ENCODE measurements around the gene RMI2.

RMI2 gene

DNA sequence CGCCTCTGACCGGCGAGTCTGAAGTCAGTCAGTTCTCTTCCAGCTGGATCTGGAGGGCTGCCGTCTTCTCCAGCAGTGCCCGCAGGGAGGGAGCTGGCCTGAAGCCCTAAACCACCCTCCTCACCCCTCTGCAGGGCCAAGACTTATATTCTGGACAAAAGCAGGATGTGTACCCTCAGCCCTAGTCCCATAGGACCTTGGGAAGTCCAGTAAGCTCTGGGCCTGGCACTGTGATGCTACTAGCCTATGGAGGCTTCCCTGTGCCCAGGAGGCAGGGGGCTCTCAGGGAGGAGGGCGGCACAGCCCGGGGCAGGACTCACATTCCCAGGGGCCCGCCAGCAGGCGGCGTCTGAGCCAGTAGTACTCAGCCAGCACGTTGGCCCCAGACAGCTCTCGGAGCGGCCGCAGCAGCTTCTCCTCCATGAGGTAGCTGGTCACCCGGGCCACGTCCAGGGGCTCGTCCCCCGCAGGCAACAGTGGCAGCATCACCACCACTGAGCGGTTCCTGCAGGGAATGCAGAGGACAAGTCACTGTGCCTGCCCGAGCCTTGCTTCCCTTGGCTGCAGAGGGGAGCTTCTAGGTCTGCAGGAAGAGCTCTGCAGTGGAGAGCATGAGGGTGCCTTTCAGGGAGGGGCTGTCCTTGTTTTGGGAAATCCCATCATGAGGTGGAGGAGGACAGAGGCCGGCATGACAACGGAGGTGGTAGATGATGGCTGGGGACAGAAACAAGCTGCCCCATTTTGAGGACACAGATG, 41.7 kb downstream of the RMI2 start:
- peak; percentile 25 for DNase-seq

DNA sequence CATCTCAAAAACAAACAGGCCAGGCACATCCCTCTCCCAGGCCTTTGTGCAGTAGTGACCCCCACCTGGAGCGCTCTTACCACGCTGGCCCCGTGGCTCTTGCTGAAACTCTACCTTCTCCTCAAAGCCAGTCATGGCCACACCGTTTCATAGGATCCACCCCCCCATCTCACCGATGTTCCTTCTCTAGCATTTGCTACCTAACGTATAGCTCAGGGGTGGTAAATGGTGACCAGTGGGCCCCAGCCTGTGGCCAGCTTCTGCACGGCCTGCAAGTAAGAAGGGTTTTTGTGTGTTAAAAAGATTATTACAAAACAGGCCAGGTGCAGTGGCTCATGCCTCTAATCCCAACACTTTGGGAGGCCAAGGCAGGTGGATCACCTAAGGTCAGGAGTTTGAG, 43.8 kb downstream of the RMI2 start:
- no peak for DNase-seq

DNA sequence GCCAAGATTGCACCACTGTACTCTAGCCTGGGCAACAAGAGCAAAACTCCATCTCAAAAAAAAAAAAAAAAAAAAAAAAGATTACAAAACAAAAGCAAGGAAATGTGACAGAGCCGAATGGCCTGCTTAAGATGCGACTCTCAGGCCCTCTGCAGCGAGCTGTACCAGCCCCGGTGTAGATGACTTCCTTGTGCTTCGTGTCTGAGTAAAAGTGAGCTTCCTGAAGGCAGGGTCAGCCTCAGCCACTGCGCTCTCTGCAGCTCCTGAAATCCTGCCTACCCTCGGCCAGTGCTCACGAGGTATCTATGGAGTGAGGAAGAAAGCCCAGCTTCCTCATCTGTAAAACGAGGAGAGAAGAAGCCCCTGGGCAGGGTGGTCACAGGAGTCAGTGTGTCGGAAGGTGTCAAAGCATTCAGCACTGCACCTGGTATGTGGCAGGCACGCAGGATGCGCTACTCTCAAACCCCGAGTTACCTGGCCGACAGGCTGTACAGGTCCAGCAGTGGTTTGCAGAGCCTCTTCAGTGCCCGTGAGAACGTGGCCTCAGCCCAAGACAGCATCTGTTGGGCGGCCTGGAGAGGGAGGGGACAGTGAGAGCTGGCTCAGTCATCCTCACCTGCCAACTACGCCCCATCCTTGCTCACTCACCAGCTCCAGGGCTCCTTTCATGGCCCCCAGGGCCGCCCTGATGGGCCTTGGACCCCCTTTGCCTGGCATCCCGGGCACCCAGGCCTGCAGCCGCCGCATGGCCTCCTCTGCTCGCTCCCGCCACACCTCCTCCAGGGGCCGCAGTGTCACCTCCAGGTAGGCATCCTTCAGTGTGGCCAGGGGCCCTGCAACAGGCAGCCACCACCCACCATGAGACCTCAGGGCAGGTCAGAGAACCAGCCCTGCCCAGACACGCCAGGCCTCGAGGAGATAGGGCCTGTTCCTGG, 44.6 kb downstream of the RMI2 start:
- DNase-seq, result no peak

DNA sequence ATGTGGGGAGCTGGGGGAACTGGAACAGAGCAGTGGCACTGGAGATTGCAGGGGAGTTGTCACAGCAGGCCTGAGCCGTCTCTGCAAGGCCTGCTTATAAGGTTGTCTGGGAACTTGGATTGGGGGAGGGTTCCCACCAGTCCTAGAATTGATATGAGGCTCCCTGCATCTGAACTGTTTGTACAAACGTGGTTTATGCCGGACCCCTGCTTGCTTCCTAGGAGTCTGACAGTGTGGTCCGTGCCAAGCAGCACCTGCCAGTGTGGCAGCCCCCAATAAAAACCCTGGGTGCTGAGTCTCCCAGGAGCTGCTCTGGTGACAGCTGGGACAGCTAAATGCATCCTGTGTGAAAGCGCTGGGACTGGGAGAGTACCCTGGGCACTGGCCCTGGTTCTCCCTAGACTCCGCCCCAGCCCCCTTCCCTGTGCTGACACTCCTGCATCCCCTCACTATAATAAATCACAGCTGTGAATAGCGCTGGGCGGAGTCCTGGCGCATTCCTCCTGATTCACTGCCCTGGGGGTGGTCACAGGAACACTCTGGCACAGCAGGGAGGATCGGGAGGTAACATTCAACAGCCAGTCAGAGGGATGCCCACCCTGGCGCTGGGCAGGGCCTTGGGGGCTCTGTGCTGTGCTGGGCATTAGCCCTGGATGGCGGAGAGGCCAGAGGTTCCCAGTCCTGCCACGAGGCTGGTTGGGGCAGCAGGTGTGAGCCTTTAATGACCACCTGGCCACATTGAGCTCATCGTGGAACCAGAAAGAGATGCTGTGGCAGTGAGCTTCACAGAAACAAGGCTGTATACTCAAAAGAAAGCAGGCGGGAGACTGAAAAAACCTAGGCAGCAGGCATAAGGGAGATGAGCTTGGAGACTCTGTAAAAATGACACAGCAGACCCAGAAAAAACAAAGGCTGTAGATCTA, 45.6 kb downstream of the RMI2 start:
- peak; percentile 53 for DNase-seq

DNA sequence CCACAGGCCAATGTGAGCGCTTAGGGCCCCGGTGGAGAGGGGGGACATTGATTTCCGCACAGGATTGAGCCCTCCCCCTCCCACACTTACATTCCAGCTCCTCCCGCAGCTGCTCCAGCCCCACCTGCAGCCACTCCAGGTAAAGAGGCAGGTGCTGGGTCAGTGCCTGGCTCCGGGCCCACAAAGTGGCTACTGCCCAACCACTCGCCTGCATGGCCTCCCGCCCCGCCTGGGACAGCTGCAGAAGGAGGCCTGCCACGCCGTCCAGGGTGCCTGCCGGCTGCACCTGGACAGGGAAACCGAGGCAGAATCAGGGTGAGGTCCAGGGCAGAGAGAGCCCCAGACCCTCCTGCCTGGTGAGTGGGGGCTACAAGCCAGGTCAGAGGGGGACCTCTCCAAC, 46.3 kb downstream of the RMI2 start:
- DNase-seq, result no peak

DNA sequence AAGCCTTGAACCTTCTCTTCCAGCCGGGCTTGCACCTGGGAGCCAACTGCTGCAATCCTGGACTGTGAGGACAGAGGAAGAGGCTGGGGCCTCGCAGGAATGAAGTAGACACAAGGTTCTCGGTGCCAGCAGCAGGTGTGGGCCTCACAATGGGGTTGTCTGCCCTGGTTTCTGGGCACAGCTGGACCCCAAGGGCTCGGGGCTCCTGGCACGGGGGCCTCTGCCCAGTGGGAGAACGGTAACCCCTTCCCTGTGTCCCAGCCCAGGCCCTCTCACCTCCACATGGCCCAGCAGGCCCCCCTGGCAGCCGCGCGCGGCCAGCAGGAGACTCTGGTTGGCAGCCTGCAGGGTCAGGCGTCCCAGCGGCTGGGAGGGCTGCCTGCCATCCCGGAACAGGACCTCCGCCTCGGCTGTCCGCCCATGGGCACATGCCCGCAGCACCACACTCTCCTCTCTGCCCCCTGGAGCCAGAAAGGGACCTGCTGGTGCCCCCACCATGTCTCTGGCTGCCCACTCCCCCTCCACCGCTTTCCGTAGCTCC, 46.9 kb downstream of the RMI2 start:
- no peak for DNase-seq

DNA sequence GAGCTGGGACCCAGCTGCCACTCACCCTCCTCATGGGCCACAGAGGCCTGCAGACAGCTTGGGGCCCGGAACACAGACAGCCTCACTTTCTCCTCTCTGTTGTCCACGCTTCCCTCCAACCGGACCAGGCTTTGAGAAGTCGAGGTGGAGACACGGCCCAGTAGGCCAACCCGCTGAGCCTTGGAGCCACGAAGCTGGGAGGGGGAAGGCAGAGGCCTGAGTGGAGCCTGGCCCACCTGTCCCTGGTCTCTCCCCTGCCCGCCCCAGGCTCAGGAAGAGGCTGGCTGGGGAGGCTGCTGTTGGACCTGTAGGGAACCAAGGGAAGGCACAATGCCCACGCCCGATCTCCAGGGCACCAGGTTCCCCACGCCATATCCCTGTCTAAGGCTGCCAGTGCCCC, 48.1 kb downstream of the RMI2 start:
- no peak for DNase-seq

DNA sequence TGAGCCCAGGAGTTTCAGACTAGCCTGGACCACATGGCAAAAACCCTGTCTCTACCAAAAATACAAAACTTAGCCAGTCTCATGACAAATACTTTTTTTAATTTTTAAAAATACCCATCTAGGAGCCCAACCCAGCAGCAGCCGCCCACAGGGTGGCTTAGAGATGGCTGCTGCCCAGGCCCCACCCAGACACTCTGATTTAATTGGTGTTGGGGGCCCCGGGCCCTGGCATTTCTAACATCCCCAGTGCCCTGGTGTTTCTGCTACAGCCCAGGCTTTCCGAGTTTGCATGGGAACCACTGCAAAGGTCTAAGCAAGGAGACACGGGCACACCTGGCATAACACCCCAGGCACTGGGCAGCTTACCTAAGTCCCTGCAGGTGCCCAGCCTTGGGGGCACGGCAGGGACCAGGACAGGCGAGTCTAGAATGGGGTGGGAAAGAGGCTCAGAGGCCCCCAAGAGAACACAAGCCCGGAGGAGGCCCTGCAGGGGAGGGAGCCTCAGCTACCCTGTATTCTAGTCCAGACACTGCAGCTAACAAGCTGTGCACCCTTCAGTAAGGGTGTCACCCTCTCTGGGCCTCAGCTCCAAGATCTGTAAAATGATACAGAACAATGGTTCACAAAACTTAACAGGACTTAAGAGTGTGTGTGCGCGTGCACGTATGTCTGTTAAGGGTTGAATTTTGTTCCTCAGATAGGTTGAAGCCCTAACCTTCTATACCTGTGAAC, 48.8 kb downstream of the RMI2 start:
- DNase-seq, result no peak

DNA sequence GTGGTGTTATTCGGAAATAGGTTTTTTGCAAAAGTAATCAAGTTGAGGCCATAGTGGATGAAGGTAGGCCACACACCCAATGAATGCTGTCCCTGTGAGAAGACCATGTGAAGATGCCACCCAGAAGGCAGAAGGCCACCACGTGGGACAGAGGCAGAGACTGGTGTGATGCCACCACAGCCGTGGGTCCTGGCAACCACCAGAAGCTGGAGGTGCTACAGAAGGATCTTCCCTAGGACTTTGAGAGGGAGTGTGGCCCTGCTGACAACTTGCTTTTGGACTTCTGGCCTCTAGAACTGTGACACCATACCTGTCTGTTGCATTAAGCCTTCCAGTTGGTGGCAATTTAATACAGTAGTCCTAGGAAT, 49.3 kb downstream of the RMI2 start:
- no peak for DNase-seq

DNA sequence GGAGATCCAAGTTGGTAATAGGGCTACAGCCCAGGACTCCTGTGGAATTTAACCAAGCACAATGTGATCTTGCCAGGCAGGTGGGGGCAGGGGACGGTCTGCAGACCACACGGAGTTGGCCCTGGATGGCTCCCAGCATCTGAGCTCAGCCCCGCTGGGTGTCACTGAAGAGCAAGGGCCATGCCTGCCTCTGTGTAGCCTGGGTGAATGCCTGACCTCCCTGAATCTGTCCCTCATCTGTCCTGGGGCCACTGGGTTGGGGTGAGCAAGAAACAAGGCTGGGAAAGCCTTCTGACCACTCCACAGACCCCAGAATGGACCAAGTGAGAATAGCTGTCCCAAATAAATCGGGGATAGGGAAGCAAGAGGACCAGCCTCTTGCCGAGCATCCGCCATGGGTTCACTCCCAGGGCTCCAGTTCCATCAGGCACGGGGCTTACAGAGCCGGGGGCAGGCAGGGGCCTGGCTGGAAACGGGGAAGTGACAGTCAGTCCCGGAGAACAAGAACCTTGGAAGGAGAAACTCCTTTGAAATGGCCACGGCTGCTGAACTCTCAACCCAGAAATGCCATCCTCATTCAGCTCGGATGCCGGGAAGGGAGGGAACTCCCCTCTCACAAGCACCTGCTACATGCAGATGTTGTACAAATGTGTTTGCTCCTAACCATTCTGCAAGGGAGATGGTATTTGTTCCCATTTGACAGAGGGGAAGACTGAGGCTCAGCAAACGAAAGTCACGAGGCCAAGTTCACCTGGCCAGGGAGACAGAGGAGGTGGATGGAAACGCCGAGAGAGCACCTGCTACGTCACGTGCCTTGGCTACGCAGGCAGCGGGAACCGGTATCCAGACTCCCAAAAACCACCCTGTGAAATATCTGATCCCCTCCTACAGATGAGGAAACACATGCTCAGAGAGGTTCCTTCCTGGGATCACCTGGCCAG, 50.0 kb downstream of the RMI2 start:
- no peak for DNase-seq

DNA sequence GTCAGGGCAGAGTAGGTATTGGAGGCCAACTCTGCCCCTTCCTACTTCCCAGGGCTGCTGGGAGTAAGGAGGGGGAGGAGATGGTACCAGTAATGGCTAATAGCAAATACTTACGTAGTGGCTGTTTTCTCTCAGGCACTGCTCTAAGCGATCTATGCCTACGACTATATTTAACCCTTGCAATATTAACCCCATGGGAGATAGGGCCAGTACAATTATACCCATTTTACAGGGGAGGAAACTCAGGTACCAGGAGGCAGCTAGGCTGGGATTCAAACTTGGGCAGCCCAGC, 50.6 kb downstream of the RMI2 start:
- DNase-seq, result no peak

DNA sequence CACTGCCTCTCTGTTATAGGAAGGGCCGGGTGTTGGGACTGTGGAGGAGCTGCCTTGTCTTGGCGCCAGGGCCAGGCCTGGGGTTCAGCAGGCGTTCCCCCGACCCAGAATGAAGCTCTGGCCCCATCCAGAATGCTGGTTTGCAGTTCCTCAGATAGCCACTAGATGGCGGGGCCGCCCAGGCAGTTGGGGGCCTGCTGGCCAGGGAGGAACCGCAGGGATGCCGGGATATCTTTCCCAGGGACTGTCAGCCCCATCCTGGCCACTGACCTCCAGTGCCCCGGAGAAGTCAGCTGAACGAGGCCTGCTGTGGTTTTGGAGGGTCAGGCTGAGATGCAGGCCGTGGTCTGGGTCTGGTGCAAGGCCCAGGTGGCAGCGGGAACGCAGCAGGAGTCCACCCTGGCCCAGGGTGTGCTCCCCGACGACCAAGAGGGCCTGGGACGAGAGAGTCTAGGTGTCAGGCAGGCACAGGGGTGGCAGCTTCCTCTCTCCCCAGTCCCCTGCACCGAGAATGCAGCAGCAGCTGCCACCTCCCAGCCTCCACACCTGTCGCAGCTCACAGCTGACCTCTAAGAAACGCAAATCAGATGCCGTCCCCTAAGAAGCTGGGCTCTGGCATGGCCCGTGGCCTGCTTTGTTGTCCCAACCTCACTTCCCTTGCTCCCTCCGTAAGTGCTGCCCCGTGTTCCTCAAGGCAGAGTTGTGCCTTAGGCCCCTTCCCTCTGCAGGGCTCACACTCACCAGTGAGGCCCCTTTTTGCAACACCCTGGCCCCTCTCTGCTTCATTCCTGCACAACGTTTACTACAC, 51.2 kb downstream of the RMI2 start:
- DNase-seq, result peak; percentile 64

DNA sequence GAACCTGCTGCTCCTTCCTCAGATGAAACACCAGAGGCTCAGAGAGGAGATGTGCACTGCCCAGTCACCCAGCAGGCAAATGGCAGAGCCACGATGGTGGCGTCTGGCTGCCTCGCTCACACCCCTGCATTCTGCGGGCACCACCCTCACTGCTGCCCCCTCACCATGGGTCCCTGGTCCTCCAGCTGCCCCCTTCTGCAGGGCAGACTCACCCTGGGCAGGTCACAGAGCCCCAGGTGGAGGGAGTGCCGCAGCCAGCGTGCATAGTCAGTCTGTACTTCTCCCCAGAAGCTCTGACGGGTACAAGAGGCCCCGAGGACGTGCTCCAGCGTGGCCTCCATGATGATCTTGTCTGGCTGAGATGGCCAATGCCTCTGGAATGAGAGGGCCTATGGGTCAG, 52.9 kb downstream of the RMI2 start:
- no peak for DNase-seq

DNA sequence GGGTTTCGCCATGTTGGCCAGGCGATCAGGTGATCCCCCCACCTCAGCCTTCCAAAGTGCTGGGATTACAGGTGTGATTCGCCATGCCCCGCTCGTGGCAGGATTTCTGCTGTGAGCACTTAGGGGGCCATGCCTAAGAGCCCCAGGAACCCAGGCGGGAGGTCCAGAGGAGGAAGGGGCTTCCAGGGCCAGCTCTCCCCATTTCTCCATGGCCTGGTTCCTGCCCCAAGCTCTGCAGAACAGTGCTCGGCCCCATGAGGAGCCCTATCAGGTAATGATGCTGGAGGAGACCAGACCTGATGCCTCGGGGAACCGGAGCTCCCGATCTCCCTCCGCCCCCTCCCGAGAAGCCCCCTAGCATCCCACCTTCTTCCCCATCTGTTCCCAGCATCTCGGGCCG, 53.6 kb downstream of the RMI2 start:
- no peak for DNase-seq

DNA sequence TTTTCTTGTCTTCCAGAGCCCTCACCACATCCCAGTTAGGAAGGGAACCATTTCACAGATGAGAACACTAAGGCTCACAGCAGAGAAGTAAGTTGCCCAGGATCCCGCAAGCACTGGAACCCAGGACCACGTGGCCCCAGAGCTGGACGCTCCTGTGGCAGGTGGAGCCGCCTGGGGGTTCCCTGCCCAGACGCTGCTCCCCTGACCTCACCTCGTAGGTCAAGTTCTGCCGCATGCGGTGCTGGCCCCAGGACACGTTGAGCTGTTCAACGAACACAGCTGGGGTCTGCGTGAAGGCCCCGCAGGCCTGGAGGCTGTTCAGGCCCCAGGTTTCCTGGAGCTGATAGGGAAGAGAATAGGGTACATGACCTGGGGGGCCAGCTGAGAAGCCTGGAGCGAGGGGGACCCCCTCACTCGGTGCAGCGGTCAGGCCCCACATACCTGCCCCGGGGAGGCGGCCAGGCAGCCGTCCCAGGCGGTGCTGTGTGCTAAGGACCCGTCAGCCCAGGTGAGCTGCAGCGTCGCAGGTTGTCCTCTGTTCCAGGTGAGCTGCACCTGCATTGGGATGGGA, 54.1 kb downstream of the RMI2 start:
- no peak for DNase-seq

DNA sequence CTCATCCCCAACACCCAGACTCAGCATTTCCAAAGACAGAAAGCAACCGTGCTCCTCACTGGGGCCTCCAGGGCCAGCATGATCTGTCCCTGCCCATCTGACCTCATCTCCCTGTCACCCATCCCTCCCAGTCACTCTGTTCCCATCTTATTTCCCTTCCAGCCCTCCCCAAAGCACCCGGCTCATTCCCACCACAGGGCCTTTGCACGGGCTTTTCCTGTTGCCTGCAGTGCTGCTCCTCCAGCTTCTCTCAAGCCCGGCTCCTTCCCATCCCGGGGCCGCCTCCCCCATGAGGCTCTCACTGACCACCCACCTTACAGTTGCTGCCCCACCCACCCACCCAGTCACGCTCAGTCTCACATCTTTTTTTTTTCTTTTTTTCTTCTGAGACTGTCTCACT, 54.8 kb downstream of the RMI2 start:
- DNase-seq, result no peak
